HepG2 (cell line): ENCODE results near the gene SLC22A7.

Experiments used
- ADNP ChIP-seq: sonication (generic); formaldehyde crosslinking; IDR thresholded peaks from 2 replicates; pipeline ENCODE4 v1.4.0; 2020; ENCODE audit warnings: missing genetic modification reagents
- FOXK2 ChIP-seq: fragments of 450-650 bp; IDR thresholded peaks from 2 replicates; pipeline ENCODE4 v1.6.1; 2016
- TF ChIP-seq, protein P1 (sequence below): sonication (generic); formaldehyde crosslinking; IDR thresholded peaks from 2 replicates; pipeline ENCODE4 v1.5.0; 2020; ENCODE audit warnings: mild to moderate bottlenecking, missing genetic modification reagents, moderate library complexity

DNA sequence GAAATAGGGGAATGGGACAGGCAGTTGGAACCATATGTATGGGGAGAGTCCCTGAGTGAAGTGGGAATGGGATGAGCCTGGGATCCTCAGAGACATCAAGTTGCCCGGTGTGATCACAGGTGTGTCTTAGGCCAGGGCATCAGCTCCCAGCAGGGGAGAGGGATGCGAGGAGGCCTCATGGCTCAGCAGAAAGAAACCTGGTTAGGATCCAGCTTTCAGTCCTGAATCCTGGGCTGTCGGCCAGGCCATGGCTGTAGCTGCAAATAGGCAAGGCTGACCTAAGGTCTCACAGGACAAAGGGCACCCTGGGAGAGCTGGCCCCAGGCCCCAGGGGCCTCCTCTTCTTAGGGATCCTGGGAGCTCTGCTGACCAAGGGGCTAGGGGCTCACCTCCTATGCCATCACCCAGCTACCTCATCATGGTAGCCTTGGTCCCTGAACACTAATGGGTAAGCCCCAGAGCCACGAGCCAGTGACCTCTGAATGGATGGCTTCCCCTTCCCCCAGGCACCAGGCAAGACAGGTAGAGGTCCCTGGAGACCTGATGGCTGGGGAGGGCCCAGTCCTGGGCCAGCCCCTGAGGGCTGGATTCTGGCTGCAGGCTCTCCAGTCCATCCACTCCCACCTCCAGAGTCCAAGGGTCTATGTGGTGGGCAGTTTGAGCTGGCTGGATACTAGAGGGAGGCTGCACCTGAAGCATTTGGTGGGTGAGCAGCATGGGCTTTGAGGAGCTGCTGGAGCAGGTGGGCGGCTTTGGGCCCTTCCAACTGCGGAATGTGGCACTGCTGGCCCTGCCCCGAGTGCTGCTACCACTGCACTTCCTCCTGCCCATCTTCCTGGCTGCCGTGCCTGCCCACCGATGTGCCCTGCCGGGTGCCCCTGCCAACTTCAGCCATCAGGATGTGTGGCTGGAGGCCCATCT is at the start of gene SLC22A7:
- TF ChIP-seq ADNP (CRISPR knock-in tag) (no peak), FOXK2 (no peak)
- TF ChIP-seq, protein P1, sequence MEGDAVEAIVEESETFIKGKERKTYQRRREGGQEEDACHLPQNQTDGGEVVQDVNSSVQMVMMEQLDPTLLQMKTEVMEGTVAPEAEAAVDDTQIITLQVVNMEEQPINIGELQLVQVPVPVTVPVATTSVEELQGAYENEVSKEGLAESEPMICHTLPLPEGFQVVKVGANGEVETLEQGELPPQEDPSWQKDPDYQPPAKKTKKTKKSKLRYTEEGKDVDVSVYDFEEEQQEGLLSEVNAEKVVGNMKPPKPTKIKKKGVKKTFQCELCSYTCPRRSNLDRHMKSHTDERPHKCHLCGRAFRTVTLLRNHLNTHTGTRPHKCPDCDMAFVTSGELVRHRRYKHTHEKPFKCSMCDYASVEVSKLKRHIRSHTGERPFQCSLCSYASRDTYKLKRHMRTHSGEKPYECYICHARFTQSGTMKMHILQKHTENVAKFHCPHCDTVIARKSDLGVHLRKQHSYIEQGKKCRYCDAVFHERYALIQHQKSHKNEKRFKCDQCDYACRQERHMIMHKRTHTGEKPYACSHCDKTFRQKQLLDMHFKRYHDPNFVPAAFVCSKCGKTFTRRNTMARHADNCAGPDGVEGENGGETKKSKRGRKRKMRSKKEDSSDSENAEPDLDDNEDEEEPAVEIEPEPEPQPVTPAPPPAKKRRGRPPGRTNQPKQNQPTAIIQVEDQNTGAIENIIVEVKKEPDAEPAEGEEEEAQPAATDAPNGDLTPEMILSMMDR (CRISPR knock-in tag): no peak
